GM20000 (cell line): ENCODE results near the gene HSPG2.

Experiments used
- DNase-seq: peaks from one replicate; pipeline ENCODE4 v3.0.0; 2012; ENCODE audit warnings: low spot score
- TF ChIP-seq, protein P1 (sequence below): IDR thresholded peaks from 2 replicates; pipeline ENCODE4 v1.5.1; 2012; ENCODE audit warnings: mild to moderate bottlenecking, control low read depth; ENCODE audit errors: extremely low read depth, missing control alignments

The HSPG2 gene

GRCh38 chr1:21839337-21840037, 97.6 kb downstream of the HSPG2 start:
- TF ChIP-seq, protein P1, sequence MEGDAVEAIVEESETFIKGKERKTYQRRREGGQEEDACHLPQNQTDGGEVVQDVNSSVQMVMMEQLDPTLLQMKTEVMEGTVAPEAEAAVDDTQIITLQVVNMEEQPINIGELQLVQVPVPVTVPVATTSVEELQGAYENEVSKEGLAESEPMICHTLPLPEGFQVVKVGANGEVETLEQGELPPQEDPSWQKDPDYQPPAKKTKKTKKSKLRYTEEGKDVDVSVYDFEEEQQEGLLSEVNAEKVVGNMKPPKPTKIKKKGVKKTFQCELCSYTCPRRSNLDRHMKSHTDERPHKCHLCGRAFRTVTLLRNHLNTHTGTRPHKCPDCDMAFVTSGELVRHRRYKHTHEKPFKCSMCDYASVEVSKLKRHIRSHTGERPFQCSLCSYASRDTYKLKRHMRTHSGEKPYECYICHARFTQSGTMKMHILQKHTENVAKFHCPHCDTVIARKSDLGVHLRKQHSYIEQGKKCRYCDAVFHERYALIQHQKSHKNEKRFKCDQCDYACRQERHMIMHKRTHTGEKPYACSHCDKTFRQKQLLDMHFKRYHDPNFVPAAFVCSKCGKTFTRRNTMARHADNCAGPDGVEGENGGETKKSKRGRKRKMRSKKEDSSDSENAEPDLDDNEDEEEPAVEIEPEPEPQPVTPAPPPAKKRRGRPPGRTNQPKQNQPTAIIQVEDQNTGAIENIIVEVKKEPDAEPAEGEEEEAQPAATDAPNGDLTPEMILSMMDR: no peak
- DNase-seq: no peak

- DNase-seq: no peak
- TF ChIP-seq, protein P1: no peak
Observed at GRCh38 chr1:21838359-21839157, 98.6 kb downstream of the HSPG2 start.

- DNase-seq: no peak
- TF ChIP-seq, protein P1: no peak
Observed at GRCh38 chr1:21837476-21837875, 99.6 kb downstream of the HSPG2 start.

GRCh38 chr1:21836729-21837128, 100.4 kb downstream of the HSPG2 start:
- DNase-seq: no peak
- TF ChIP-seq, protein P1: no peak

DNA sequence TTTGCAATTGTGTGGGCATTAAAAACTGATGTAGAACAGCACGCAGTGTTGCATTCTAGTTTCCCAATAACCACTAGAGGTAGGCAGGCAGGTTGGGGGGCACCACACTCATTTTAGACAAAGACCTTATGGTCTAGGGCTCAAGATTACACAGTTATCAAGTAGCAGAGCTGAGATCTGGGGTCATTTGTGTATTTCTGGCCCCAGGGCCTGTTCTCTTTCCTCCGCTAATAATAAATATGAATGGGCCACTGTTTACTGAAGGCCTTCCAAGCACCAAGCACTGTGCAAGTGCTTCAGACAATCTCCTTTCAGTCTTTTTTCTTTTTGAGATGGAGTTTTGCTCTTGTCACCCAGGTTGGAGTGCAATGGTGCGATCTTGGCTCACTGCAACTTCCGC, 101.1 kb downstream of the HSPG2 start:
- DNase-seq: no peak
- TF ChIP-seq, protein P1: no peak

GRCh38 chr1:21834666-21835065, 102.4 kb downstream of the HSPG2 start:
- DNase-seq: no peak

GRCh38 chr1:21834094-21834493, 103.0 kb downstream of the HSPG2 start:
- TF ChIP-seq, protein P1: no peak
- DNase-seq: no peak

More at GRCh38 chr1:21834666-21835065, 102.4 kb downstream of the HSPG2 start:
- TF ChIP-seq, protein P1: no peak
